ENCODE measurements around the gene HLA-DMB.
A peak's percentile ranks its signal among the peaks of the same experiment; 100 is the strongest.
"Not testable (repeated sequence)": the region's sequence is repeated elsewhere in the genome, so short reads cannot be mapped to it uniquely, and the experiment has no call there.

The HLA-DMB gene

GRCh38 chr6:32949113-32949512 is 8.3 kb upstream of the HLA-DMB start:
- DNase-seq: no peak

- peak; percentile 54 for DNase-seq
These were observed 7.0 kb upstream of the HLA-DMB start for GRCh38 chr6:32947552-32948465.

DNA sequence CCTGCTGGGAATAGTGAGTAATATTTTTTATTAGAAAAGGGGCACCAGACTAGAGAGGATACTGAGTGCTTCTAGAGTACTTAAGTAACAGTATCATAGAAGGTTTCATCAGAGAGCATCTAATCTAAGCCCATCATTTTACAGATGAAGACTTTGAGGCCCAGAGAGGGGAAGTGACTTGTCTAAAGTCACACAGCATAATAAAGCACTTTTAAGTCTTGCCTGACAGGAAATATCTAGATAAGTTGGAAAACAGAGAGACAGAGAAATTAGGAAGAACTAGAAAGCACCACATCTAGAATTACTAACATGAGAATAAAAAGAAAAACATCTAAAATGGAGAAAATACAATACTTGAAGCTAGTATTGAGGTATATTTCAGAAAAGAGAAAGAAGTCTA is 6.1 kb upstream of the HLA-DMB start:
- DNase-seq: no peak

GRCh38 chr6:32945953-32946352 is 5.1 kb upstream of the HLA-DMB start:
- no peak for DNase-seq

DNA sequence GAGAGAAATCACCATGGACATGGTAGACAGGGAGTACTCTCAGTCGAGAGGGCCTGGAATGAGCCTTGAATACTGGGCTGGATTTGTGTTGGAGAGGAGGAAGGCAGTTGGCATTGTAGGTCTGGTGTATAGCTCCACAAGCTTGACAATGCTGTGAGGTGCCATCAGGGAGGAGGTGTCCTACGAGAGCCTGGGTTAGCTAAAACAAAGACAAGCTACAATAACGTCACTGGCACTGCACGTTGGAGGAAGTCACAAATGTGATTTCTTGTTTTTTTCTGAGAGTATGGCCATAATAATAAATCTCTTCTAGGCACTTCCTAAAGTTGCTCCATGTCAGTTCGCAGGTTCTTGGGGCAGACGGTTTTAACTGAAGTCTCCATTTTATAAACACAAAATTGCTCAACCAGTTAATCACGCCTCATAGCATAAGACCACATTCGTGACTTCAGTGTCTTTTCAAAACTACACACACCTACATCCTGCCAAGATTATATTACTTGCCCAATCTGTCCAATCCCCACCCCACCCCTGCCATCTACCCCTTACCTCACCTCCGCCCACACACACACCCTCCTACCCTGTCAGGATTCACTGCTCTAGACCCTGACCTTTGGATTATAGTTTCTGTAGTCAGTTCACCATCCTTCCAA is 4.4 kb upstream of the HLA-DMB start:
- DNase-seq: peak; percentile 22

DNA sequence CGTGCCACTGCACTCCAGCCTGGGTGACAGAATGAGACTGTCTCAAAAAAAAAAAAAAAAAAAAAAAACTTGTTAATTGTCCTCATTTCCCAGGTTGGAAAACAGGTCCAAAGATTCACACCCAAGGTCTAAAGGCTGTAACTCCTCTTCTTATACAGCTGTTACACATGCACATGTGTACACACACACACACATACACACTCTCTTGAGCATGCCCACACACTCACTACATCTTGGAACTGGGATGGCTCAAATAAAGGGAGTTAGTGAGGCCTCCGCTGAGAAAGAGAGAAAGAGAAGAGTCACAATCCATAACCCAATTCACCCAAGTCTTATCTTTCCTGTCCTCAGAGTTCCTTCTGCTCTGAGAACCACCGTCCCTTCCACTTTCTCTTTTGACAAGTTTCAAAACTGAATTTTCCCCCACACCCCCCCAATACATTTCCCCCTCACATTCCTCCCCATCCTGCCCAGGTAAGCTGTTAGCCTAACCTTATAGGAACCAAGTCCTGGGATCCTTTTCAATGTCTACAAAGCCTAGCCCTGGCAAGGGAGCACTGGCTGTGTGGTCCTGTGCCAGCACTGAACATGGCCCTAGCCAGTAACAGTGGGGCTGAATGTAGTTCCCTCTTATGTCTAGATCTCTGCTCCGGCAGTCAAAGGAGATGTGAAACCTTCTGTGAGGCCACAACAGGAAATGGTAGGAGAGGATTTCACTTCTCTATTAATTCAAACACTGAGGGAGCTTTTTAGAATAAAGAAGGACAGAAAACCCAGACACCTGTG is 3.2 kb upstream of the HLA-DMB start:
- peak; percentile 59 for DNase-seq

DNA sequence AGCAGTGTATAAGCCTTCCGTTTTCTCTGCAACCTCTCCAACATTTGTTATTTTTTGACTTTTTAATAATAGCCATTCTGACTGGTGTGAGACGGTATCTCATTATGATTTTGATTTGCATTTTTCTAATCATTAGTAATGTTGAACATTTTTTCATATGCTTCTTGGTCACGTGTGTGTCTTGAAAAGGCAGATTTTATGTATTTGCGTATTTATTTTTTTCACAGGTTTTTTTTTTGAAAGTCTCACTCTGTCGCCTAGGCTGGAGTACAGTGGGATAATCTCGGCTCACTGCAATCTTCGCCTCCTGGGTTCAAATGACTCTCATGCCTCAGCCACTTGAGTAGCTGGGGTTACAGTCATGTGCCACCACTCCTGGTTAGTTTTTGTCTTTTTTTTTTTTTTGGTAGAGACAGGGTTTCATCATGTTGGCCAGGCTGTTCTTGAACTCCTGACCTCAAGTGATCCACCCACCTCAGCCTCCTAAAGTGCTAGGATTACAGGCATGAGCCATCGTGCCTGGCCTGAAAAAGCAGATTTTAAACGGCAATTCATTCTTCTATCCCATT is 1.8 kb upstream of the HLA-DMB start:
- not testable (repeated sequence) for DNase-seq

DNA sequence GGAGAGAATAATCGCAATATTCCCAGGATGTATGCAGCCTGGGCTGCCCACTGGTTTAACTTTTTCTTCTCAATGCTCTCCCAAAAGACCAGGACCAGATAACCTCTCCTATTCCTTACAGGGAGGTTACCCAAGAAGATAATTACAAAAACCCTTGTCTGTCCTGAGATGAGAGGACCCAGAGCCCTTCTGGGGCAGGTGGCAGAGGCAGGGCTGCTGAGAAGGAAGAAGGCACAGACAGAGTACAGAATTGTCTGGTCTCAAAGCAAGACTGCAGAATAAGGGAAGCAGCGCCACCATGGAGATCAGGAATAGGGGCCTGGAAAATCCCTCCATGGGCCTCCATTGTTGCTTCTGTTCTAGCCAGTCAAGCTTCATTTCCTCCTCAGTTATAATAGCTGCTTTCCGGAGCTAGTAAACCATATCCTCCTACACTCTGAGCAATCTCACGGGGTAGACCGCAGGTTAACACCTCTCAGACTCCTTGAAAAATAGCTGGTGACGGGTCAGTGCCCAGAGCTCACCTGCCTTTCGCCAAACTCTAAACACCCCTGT is 463 bp upstream of the HLA-DMB start:
- peak; percentile 72 for DNase-seq

DNA sequence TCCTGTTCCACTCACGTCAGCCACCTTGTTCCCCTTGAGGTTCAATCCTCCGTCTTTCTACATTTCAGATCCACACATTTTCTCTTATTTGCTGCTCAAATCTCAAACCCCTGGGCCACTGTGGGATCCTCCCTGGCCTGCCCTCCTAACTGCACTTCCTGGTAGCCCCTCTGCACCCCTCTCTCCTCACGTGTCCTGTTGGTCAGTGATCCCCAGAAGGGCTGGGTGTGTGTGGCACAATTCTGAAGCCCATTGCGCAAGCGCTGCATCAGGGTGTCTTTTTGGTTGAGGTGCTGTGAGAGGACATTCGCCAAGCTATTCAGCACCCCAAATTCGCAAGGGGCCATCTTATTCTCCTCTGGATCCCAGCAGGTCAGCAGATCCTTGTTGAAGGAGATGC is 2.3 kb downstream of the HLA-DMB start:
- no peak for DNase-seq

- no peak for DNase-seq
These were observed 3.6 kb downstream of the HLA-DMB start for GRCh38 chr6:32937230-32937633.

GRCh38 chr6:32936239-32937152 is 4.3 kb downstream of the HLA-DMB start:
- no peak for DNase-seq

DNA sequence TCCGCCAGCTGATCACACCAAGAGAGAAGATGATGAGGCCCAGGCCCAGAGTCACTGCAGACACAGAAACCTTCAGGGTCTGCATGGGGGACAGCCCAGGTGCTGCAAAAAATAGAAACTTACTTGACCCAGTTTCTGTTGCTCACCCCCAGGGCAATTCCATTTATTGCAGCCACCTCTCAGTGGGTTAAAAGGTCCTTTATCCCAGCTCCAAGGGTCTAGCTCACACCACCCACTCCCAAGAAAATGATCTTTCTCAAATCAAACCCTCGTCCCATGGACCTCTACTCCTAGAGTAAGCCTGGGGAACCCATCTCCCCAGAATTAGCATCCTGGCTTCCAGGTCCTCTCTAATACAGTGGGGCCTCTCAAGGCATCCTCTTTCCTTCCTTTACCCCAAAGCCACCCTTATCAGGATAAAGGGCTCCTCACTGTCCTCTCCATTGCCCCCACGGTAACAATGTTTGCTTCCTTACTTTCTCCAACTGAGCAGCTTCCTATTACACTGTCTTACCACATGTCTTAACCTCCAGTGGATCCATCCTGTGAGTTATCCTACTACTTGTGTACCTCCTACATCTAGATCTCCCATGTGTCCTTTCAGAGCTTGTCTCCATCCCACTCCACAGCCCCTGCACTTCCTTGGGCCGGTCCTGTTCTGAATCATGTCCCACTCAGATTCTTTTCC is 5.1 kb downstream of the HLA-DMB start:
- no peak for DNase-seq

GRCh38 chr6:32933661-32934085 is 7.2 kb downstream of the HLA-DMB start:
- DNase-seq: peak; percentile 74

- DNase-seq: no peak
These were observed 8.5 kb downstream of the HLA-DMB start for GRCh38 chr6:32932132-32932868.

GRCh38 chr6:32931211-32931610 is 9.6 kb downstream of the HLA-DMB start:
- no peak for DNase-seq

DNA sequence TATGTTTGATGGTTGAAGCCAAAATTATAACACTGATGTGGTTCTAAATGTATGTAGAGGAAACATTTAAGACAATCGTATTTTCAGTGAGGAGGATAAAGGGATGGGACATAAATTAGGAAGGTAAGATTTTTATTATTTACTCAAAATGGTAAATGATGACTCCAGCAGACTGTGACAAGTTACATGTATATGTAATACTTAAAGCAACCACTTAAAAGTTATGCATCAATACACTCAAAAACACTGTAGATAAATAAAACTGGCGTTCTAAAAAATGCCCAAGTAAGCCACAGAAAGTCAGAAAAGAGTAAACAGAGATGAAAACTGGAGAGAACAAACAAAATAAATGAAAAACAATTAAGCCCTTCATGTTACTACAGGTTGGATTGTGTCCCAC is 18.7 kb downstream of the HLA-DMB start:
- no peak for DNase-seq

- no peak for DNase-seq
These were observed 20.1 kb downstream of the HLA-DMB start for GRCh38 chr6:32920715-32921114.

GRCh38 chr6:32912951-32913350 is 27.9 kb downstream of the HLA-DMB start:
- no peak for DNase-seq

DNA sequence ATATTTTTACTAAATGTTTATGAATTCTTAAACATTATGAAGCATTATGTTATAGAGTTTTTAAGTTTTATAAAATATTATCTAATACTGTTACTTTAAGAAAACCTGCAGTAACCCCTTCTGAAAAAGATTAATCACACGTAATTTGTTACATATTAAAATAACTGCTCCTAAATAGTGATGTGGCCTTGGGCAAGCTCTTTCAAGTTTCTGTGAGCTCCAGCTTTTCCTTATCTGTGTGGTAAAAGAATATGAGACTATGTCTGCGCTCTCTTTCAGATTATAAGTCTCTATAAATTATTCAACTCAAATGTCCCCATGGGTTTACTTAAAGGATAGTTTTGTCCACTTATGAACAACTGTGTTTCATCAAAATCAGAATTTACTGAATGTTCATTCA is 31.9 kb downstream of the HLA-DMB start:
- DNase-seq: no peak

DNA sequence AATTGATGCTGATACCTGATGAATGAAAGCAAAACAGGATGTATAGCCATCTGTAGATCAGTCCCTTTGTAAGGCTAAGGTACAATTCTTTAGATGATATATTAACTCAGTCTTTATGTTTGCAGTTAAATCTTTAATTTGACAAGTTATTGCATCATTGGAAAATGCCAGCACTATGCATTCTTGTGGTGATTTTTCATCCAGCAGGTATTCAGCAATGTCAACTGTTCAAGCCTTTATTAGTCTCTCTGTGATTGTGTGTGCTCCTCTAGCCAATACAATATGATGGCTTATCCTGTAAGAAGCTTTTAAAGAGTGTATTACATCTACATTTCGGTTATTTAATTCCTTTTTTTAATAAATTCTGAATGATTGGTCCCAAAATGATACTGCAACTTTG is 34.3 kb downstream of the HLA-DMB start:
- DNase-seq: no peak
